GM19395 (cell line): ENCODE data around the gene TECPR2.
"Not testable (repeated sequence)": the region's sequence is repeated elsewhere in the genome, so short reads cannot be mapped to it uniquely, and the experiment has no call there.

Source experiments
- ATAC-seq: cut with Tn5 transposase; IDR thresholded peaks from one replicate; pipeline ENCODE4 v1.9.1; 2021; ENCODE audit warnings: mild to moderate bottlenecking, moderate library complexity; ENCODE audit not compliant: unreplicated experiment

TECPR2 gene

DNA sequence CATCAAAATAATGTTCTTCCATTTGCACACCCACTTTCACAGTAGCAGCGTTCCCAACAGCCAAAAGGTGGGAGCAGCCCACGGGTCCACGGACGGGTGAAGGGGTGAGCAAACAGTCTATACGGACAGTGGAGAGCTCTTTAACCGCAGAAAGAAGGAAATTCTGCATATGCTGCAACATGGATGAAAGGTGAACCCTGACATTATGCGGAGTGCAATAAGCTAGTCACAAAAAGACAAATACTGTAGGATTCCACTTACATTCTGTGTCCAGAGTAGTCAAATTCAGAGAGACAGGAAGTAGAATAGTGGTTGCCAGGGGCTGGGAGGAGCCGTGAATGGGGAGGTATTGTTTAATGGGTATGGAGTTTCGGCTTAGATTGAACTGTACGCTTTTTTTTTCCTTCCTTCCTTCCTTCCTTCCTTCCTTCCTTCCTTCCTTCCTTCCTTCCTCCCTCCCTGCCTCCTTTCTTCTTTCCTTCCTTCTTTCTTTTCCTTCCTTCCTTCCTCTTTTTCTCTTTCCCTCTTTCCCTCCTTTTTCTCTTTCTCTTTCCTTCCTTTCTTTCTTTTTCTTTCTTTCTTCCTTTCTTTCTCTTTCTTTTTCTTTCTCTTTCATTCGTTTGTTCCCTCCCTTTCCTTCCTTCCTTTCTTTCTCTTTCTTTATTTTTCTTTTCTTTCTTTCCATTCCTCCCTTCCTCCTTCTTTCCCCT lies 162.6 kb downstream of the TECPR2 start:
- peak; percentile 27 for ATAC-seq

DNA sequence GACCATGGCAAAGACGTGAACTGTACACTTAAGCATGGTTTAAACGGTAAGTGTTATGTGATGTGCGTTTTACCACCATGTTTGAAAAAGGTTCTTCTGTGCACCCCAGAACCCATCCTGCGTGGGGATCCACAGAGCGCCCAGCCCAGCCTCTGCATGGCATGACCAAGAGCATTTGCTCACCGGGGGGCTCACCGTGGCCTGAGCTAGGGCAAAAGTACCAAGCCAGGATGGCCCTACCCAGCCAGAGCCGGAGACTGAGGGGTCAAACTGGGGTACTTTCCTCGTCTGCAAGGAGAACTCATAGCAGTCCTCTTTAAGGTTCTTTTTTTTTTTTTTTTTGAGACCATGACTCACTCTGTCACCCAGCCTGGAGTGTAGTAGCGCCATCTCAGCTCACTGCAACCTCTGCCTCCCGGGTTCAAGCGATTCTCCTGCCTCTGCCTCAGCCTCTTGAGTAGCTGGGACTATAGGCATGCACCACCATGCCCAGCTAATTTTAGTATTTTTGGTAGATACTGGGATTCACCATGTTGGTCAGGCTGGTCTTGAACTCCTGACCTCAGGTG lies 163.3 kb downstream of the TECPR2 start:
- no peak for ATAC-seq

- ATAC-seq = no peak
Measured at GRCh38 chr14:102528431-102529170, 165.9 kb downstream of the TECPR2 start.

GRCh38 chr14:102530828-102531478 lies 168.2 kb downstream of the TECPR2 start:
- ATAC-seq = no peak

DNA sequence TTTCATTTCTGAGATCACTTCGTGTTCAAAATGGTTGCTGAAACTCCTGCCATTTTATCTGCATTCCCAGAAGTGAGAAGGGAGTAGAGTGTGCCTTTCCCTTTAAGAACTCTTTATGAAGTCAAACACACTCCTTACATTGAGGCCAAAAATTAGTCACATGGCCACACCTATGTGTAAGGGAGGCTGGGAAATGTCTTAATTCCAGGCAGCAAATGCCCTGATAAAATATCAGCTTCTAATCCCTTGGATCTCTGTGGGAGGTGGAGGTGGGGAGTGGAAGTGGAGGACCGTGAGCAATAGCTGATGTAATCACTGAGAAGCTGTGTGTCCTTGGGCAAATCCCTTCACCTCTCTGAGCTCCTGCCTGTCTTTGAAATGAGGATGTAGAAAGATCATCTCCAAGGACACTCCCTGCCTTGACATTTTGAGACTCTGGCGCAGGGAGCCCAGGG lies 169.5 kb downstream of the TECPR2 start:
- no peak for ATAC-seq

GRCh38 chr14:102537981-102538601 lies 175.3 kb downstream of the TECPR2 start:
- ATAC-seq = no peak

GRCh38 chr14:102538602-102539543 lies 176.1 kb downstream of the TECPR2 start:
- no peak for ATAC-seq

DNA sequence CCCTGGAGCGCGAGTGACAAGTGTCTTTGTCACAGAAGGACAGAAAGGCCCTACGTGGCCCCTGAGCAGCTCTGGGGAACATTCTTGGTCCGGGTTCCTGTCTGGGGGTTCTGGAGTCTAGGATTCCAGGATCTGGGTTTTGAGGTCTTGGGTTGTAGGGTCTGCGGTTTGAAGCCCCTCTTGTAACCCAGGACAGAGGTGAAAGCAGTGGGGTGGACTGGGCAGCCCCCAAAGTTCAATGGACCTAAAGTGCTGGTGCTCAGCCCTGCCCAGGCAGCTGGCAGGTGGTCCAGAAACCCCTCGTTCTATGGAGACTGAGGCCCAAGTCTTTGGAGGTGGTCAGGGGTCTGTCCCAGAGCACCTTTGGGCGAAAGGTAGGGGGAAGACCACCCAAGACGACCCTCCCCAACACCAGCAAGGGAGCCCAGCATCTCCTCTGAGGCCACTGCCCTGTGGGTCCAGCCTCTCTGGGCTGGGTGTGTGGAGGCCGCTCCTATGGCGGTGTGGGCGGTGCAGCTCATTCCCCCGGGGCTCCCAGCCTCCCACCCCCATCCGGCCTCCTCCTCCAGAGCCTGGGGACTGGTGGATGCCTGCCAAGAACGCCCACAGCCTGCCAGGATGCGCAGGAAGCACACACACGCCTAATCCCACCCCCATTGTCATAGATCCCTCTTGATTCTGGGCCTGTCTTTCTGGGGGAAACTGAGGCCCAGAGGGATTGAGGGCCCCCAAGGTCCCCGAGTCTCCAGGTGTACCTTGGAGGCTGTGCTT lies 177.0 kb downstream of the TECPR2 start:
- no peak for ATAC-seq

GRCh38 chr14:102540315-102541028 lies 177.7 kb downstream of the TECPR2 start:
- no peak for ATAC-seq

GRCh38 chr14:102541029-102541491 lies 178.3 kb downstream of the TECPR2 start:
- not testable (repeated sequence) for ATAC-seq

GRCh38 chr14:102541771-102542170 lies 179.0 kb downstream of the TECPR2 start:
- no peak for ATAC-seq

DNA sequence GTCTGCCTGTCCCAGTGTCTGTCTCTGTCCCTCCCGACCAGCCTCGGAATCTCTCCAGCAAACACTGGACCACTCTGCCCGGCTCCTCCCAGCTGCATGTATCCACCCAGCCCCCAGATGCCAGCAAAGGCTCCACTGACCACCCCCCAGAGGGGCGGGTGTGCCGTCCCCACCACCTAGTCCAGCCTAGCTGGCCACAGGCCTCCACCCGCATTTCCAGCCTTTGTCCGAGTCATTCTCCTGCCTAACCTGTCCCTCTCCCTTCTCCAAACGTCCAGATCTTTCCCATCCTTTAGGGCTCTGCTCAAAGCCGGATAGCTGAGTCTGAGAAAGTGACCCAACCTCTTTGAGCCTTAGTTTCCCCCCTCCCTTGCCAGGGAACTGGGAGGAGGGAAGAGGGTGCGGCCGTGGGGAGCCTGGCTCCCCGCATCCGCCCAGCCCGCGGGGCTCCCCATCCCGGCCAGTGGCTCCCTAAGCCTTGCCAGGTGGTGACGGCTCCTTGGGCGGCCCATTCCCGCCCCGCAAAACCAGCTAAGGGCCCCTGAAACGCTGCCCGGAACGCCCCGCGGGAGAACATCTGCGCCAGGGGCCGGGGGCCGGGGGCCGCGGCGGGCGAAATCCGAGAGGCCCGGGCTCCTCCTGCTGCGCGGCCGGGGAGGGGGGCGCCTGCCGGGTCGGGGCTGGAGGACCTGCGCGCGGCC lies 181.5 kb downstream of the TECPR2 start:
- no peak for ATAC-seq

- ATAC-seq = no peak
Measured at GRCh38 chr14:102544747-102545460, 182.2 kb downstream of the TECPR2 start.

- no peak for ATAC-seq
Measured at GRCh38 chr14:102545461-102546265, 182.9 kb downstream of the TECPR2 start.

DNA sequence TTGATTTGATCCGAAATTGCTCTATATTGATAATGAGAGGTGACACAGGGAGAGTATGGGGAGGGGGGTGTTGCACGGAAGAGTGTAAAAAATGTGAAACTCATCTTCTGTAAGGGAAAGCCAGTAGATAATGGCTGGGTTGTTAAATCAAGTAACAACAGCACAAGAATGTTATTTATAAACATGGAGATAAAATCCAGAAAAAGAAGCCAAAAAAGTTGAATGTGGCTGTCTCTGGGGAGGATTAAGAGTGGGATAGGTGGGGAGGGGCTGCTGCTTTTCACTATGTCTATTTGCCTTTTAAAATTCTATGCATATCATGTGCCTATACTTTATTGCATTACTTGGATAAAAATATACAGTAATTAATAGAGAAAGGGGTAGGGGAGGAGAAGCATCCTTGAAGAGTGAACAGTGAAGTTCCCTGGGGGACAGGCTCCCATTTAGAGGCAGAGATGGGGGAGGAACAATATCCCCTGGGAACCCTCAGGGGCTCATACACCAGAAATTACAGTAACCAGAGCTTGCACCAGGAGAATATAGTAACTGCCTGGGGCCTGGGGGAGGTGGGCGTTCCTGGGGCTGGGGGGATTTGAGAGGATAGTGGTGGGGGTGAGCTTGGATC lies 186.0 kb downstream of the TECPR2 start:
- no peak for ATAC-seq

DNA sequence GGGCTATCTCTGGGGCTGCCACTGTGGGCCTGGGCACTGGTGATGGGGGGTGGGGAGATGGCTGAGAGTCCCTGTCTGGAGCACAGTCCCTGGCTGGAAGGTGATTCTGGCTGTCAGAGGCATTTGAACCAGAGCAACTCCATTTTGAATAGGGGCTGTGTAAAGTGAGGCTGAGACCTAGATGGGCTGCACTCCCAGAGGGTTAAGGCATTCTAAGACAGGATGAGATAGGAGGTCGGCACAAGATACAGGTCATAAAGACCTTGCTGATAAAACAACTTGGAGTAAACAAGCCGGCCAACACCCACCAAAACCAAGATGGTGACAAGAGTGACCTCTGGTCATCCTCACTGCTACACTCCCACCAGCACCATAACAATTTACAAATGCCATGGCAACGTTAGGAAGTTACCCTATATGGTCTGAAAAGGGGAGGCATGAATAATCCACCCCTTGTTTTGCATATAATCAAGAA lies 188.2 kb downstream of the TECPR2 start:
- ATAC-seq = not testable (repeated sequence)
